Measurements from ENCODE around the gene SMIM1.

GRCh38 chr1:3789421-3790300, 17.1 kb downstream of the SMIM1 start:
- TF ChIP-seq CTCF (IDR thresholded peaks at IDR 0.05), result no peak
- TF ChIP-seq POLR2A (IDR thresholded peaks at IDR 0.05), result no peak

Data from right lobe of liver (tissue), 4 donors.